ENCODE data around the gene ANKRD36. TPM values are rescaled to one million over a fixed set of nuclear protein-coding genes. Genes with fewer than 3 reads are reported as not detected.
"Not testable (repeated sequence)": the region's sequence is repeated elsewhere in the genome, so short reads cannot be mapped to it uniquely, and the experiment has no call there.

ANKRD36 gene
- total and polyA plus RNA-seq, 10 of the 15 experiments (the other 5 are each of a cell fraction or from before 2014, with no cell fraction given), result 8.1 to 19.5 (median 13.0) TPM

DNA sequence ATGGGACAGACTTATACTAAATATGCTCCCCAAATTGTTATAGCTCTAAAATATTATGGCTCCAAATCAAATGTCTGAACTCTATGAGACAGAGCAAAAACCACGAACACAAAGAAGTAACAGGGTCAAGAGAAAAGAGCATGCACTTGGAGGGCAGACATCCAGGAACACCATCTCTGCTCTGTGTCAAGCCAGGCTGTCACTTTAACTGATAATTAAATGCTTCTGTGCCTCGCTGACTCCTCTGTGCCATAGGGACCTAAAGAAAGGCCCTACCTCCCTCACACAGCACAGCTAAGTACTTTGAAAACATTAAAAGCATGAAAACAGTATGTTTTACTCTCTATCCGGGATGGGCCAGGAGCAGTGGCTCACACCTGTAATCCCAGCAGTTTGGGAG is 42.0 kb upstream of the ANKRD36 start:
- H3K36me3 ChIP-seq (ENCODE audit: control insufficient read depth in 2 of 2, insufficient read depth in 2 of 2, low read length in 1 of 2); H3K4me1 ChIP-seq (ENCODE audit: control insufficient read depth, insufficient read depth, low read length); DNase-seq (ENCODE audit: low read depth, low spot score); H4K20me1 ChIP-seq (ENCODE audit: control insufficient read depth, insufficient read depth); RAD21 ChIA-PET (ENCODE audit: unreplicated experiment); in situ Hi-C loops (cut with MboI); H3K9ac ChIP-seq (ENCODE audit: control insufficient read depth, insufficient read depth, low read length); H3K79me2 ChIP-seq (ENCODE audit: control insufficient read depth, insufficient read depth, low read length); H3K9me3 ChIP-seq (replicated peaks; ENCODE audit: control insufficient read depth, insufficient read depth, low read length); BruUV-seq (replicated peaks); intact Hi-C loops (cut with micrococcal nuclease; ENCODE audit: unreplicated experiment); POLR2A ChIA-PET; FAIRE-seq; H3K27ac ChIP-seq (ENCODE audit: control insufficient read depth, insufficient read depth); H2AFZ ChIP-seq (ENCODE audit: control insufficient read depth, low read depth, low read length); H3K4me2 ChIP-seq (ENCODE audit: control insufficient read depth, insufficient read depth); H3K27me3 ChIP-seq (replicated peaks in 1 of 2; ENCODE audit: control insufficient read depth in 2 of 2, insufficient read depth in 2 of 2, low read length in 1 of 2); CTCF ChIA-PET; ATAC-seq; H3K4me3 ChIP-seq; SMC1A ChIA-PET (ENCODE audit: uncharacterized antibody, unreplicated experiment): not testable (repeated sequence)
- WGBS (ENCODE audit: insufficient coverage, insufficient replicate concordance, low lambda C conversion rate, missing lambda C conversion rate), result 21% methylated on average over 1 of the region's 3 CpGs

DNA sequence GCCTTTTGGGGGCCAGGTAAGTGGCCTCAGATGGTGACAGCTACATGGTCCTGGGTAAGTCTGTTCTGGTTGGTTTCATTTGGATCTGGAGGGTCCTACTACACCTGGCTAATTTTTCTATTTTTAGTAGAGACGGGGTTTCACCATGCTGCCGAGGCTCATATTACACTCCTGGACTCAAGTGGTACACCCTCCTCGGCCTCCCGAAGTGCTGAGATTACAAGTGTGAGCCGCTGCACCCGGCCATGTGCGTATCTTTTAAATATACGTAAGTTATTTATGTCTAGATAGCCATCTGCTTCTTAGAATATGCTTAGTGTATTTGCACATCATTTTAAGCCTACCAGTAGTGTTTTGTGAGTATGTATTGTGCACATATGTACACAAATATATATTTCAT is 35.7 kb upstream of the ANKRD36 start:
- H3K36me3 ChIP-seq (ENCODE audit: control insufficient read depth in 2 of 2, insufficient read depth in 2 of 2, low read length in 1 of 2); in situ Hi-C loops (cut with MboI); H4K20me1 ChIP-seq (ENCODE audit: control insufficient read depth, insufficient read depth); ATAC-seq; H3K9ac ChIP-seq (ENCODE audit: control insufficient read depth, insufficient read depth, low read length); H3K9me3 ChIP-seq (replicated peaks; ENCODE audit: control insufficient read depth, insufficient read depth, low read length); FAIRE-seq; BruUV-seq (replicated peaks); CTCF ChIA-PET; H3K79me2 ChIP-seq (ENCODE audit: control insufficient read depth, insufficient read depth, low read length); H3K27me3 ChIP-seq (replicated peaks in 1 of 2; ENCODE audit: control insufficient read depth in 2 of 2, insufficient read depth in 2 of 2, low read length in 1 of 2); RAD21 ChIA-PET (ENCODE audit: unreplicated experiment); H3K4me3 ChIP-seq; H3K4me2 ChIP-seq (ENCODE audit: control insufficient read depth, insufficient read depth); DNase-seq (ENCODE audit: low read depth, low spot score); SMC1A ChIA-PET (ENCODE audit: uncharacterized antibody, unreplicated experiment); H3K4me1 ChIP-seq (ENCODE audit: control insufficient read depth, insufficient read depth, low read length); H3K27ac ChIP-seq (ENCODE audit: control insufficient read depth, insufficient read depth); H2AFZ ChIP-seq (ENCODE audit: control insufficient read depth, low read depth, low read length); intact Hi-C loops (cut with micrococcal nuclease; ENCODE audit: unreplicated experiment); POLR2A ChIA-PET: not testable (repeated sequence)
- 71% methylated on average over 8 of the region's 8 CpGs for WGBS (ENCODE audit: insufficient coverage, insufficient replicate concordance, low lambda C conversion rate, missing lambda C conversion rate)

DNA sequence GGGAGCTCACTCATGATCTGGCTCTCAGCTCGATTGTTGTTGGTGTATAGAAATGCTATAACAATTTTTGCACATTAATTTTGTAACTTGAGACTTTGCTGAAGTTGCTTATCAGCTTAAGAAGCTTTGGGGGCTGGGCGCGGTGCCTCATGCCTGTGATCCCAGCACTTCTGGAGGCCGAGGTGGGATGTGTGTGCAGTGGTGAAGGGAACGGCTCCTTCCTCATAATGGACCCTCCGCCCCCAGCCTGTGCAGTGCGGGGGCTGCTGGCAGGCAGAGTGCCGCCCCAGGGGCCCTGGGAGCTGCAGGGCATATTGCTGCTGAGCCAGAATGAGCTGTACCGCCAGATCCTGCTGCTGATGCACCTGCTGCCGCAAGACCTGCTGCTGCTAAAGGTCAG is 32.1 kb upstream of the ANKRD36 start:
- SMC1A ChIA-PET (ENCODE audit: uncharacterized antibody, unreplicated experiment); in situ Hi-C loops (cut with MboI); BruUV-seq (replicated peaks): not testable (repeated sequence)

More for the DNA sequence above, 32.1 kb upstream of the ANKRD36 start:
- H3K9ac ChIP-seq (ENCODE audit: control insufficient read depth, insufficient read depth, low read length); H3K27me3 ChIP-seq (replicated peaks in 1 of 2; ENCODE audit: control insufficient read depth in 2 of 2, insufficient read depth in 2 of 2, low read length in 1 of 2); CTCF ChIA-PET; DNase-seq (ENCODE audit: low read depth, low spot score); H3K4me1 ChIP-seq (ENCODE audit: control insufficient read depth, insufficient read depth, low read length); FAIRE-seq; H4K20me1 ChIP-seq (ENCODE audit: control insufficient read depth, insufficient read depth); RAD21 ChIA-PET (ENCODE audit: unreplicated experiment); H2AFZ ChIP-seq (ENCODE audit: control insufficient read depth, low read depth, low read length); intact Hi-C loops (cut with micrococcal nuclease; ENCODE audit: unreplicated experiment); H3K4me3 ChIP-seq; ATAC-seq; H3K9me3 ChIP-seq (replicated peaks; ENCODE audit: control insufficient read depth, insufficient read depth, low read length); H3K27ac ChIP-seq (ENCODE audit: control insufficient read depth, insufficient read depth); H3K36me3 ChIP-seq (ENCODE audit: control insufficient read depth in 2 of 2, insufficient read depth in 2 of 2, low read length in 1 of 2); H3K4me2 ChIP-seq (ENCODE audit: control insufficient read depth, insufficient read depth); H3K79me2 ChIP-seq (ENCODE audit: control insufficient read depth, insufficient read depth, low read length): not testable (repeated sequence)
- WGBS (ENCODE audit: insufficient coverage, insufficient replicate concordance, low lambda C conversion rate, missing lambda C conversion rate), result 84% methylated on average over 8 of the region's 10 CpGs
- POLR2A ChIA-PET, result interaction anchor here (0.6 kb wide), 1 partner anchor 193 kb away, joined by 8 read pairs; no protein-coding TSS in a partner anchor
